ENCODE measurements around the gene CDH11. TPM values are rescaled to one million over a fixed set of nuclear protein-coding genes. Genes with fewer than 3 reads are reported as not detected.

Gene CDH11
- total RNA-seq, 2 experiments from 2014 or later = not detected

GRCh38 chr16:65005696-65006095 is 116.2 kb downstream of the CDH11 start:
- BruUV-seq (replicated peaks) = no TSS peak
- Histone ChIP-seq H3K9me3 (ENCODE audit: low read length) (no peaks in the 10 kb centered on the region), H3K36me3 (ENCODE audit: insufficient read depth, low read length) (no peaks in the 10 kb centered on the region), H2AFZ (ENCODE audit: low read length) (no peak overlapping the region), H3K4me2 (ENCODE audit: low read length) (no peak overlapping the region), H3K4me1 (ENCODE audit: insufficient read depth, low read length, poor library complexity, severe bottlenecking) (no peaks in the 10 kb centered on the region), H3K79me2 (ENCODE audit: insufficient read depth, low read depth, low read length) (no peaks in the 10 kb centered on the region), H3K27ac (ENCODE audit: low read depth, low read length, poor library complexity, severe bottlenecking) (no peak overlapping the region), H4K20me1 (ENCODE audit: insufficient read depth, low read length) (no peaks in the 10 kb centered on the region), H3K4me3 (ENCODE audit: low read depth, low read length, poor library complexity, severe bottlenecking) (no peak overlapping the region), H3K9me2 (ENCODE audit: insufficient read depth, low read length) (no peaks in the 10 kb centered on the region)
- CTCF ChIA-PET (ENCODE audit: unreplicated experiment) = no interaction called here
- no peak for DNase-seq (ENCODE audit: low spot score)
- TF ChIP-seq CTCF (conservative IDR thresholded peaks at IDR 0.05; ENCODE audit: low read length) (no peak), EZH2phosphoT487 (IDR thresholded peaks at IDR 0.05; ENCODE audit: borderline replicate concordance, low read depth, low read length) (no peak)
- intact Hi-C loops (cut with micrococcal nuclease; ENCODE audit: unreplicated experiment) = no loop called here
- POLR2A ChIA-PET = no interaction called here

- Histone ChIP-seq H3K9me3 (ENCODE audit: low read length) (no peaks in the 10 kb centered on the region), H3K36me3 (ENCODE audit: insufficient read depth, low read length) (no peaks in the 10 kb centered on the region), H3K4me1 (ENCODE audit: insufficient read depth, low read length, poor library complexity, severe bottlenecking) (no peaks in the 10 kb centered on the region), H3K4me2 (ENCODE audit: low read length) (no peak overlapping the region), H3K79me2 (ENCODE audit: insufficient read depth, low read depth, low read length) (no peaks in the 10 kb centered on the region), H3K27ac (ENCODE audit: low read depth, low read length, poor library complexity, severe bottlenecking) (no peak overlapping the region), H2AFZ (ENCODE audit: low read length) (no peak overlapping the region), H3K4me3 (ENCODE audit: low read depth, low read length, poor library complexity, severe bottlenecking) (no peak overlapping the region), H4K20me1 (ENCODE audit: insufficient read depth, low read length) (no peaks in the 10 kb centered on the region), H3K9me2 (ENCODE audit: insufficient read depth, low read length) (no peaks in the 10 kb centered on the region)
- DNase-seq (ENCODE audit: low spot score) = no peak
- no peak for TF ChIP-seq CTCF (conservative IDR thresholded peaks at IDR 0.05; ENCODE audit: low read length)
- no peak for TF ChIP-seq EZH2phosphoT487 (IDR thresholded peaks at IDR 0.05; ENCODE audit: borderline replicate concordance, low read depth, low read length)
- intact Hi-C loops (cut with micrococcal nuclease; ENCODE audit: unreplicated experiment) = no loop called here
- POLR2A ChIA-PET = interaction anchor here (0.9 kb wide), 1 partner anchor 55 kb away, joined by 4 read pairs; no protein-coding TSS in a partner anchor
- CTCF ChIA-PET (ENCODE audit: unreplicated experiment) = no interaction called here
- no TSS peak for BruUV-seq (replicated peaks)
Measured at GRCh38 chr16:65004570-65004969, 117.3 kb downstream of the CDH11 start.

- no peaks in the 10 kb centered on the region for H3K79me2 ChIP-seq (ENCODE audit: insufficient read depth, low read depth, low read length)
- intact Hi-C loops (cut with micrococcal nuclease; ENCODE audit: unreplicated experiment) = no loop called here
- no peaks in the 10 kb centered on the region for H3K4me1 ChIP-seq (ENCODE audit: insufficient read depth, low read length, poor library complexity, severe bottlenecking)
- no peaks in the 10 kb centered on the region for H3K9me2 ChIP-seq (ENCODE audit: insufficient read depth, low read length)
- TF ChIP-seq CTCF (conservative IDR thresholded peaks at IDR 0.05; ENCODE audit: low read length) (no peak), EZH2phosphoT487 (IDR thresholded peaks at IDR 0.05; ENCODE audit: borderline replicate concordance, low read depth, low read length) (no peak)
- H2AFZ ChIP-seq (ENCODE audit: low read length) = no peak overlapping the region
- ChIA-PET POLR2A (interaction anchor here (0.9 kb wide), 1 partner anchor 54 kb away, joined by 4 read pairs; no protein-coding TSS in a partner anchor), CTCF (ENCODE audit: unreplicated experiment) (no interaction called here)
- BruUV-seq (replicated peaks) = no TSS peak
- H3K4me2 ChIP-seq (ENCODE audit: low read length) = no peak overlapping the region
- no peak for DNase-seq (ENCODE audit: low spot score)
- no peaks in the 10 kb centered on the region for H3K9me3 ChIP-seq (ENCODE audit: low read length)
- H3K27ac ChIP-seq (ENCODE audit: low read depth, low read length, poor library complexity, severe bottlenecking) = no peak overlapping the region
- H4K20me1 ChIP-seq (ENCODE audit: insufficient read depth, low read length) = no peaks in the 10 kb centered on the region
- H3K4me3 ChIP-seq (ENCODE audit: low read depth, low read length, poor library complexity, severe bottlenecking) = no peak overlapping the region
- H3K36me3 ChIP-seq (ENCODE audit: insufficient read depth, low read length) = no peaks in the 10 kb centered on the region
Measured at GRCh38 chr16:65003621-65004020, 118.2 kb downstream of the CDH11 start.

All from OCI-LY7 (cell line).